ENCODE measurements around the gene VCP. TPM values are rescaled to one million over a fixed set of nuclear protein-coding genes. Genes with fewer than 3 reads are reported as not detected.

VCP gene
- total RNA-seq, 2 donors from 2014 or later, result 150 to 157 TPM

- DNase-seq (ENCODE audit: low spot score), result no peak
- Histone ChIP-seq H3K27me3 (no peaks in the 10 kb centered on the region), H3K9me3 (no peaks in the 10 kb centered on the region), H3K27ac (peak overlapping the region; percentile 100), H3K36me3 (peaks cover 4% of the 10 kb centered on the region), H3K4me1 (peaks cover 0 to 39% of the 10 kb centered on the region in 2 donors), H3K4me3 (no peak overlapping the region)
- no peak for TF ChIP-seq CTCF (IDR thresholded peaks at IDR 0.05)
These were observed 821 bp upstream of the VCP start for GRCh38 chr9:35073279-35073612.

GRCh38 chr9:35071814-35072460 lies 488 bp downstream of the VCP start:
- peak overlapping the region; percentile 99 to 100 for H3K4me3 ChIP-seq
- peak overlapping the region; percentile 100 for H3K27ac ChIP-seq
- H3K27me3 ChIP-seq, result no peaks in the 10 kb centered on the region
- peaks cover 0 to 43% of the 10 kb centered on the region in 2 donors for H3K4me1 ChIP-seq
- peaks cover 17% of the 10 kb centered on the region for H3K36me3 ChIP-seq
- TF ChIP-seq CTCF (IDR thresholded peaks at IDR 0.05), result peak in 1 of 2 donors; percentile 60
- peak; percentile 89 for DNase-seq (ENCODE audit: low spot score)
- no peaks in the 10 kb centered on the region for H3K9me3 ChIP-seq

- H3K4me1 ChIP-seq, result peaks cover 0 to 43% of the 10 kb centered on the region in 2 donors
- H3K36me3 ChIP-seq, result peaks cover 25% of the 10 kb centered on the region
- peak overlapping the region; percentile 100 for H3K27ac ChIP-seq
- no peaks in the 10 kb centered on the region for H3K27me3 ChIP-seq
- no peak for DNase-seq (ENCODE audit: low spot score)
- TF ChIP-seq CTCF (IDR thresholded peaks at IDR 0.05), result no peak
- peak overlapping the region; percentile 99 to 100 for H3K4me3 ChIP-seq
- H3K9me3 ChIP-seq, result no peaks in the 10 kb centered on the region
These were observed 1.3 kb downstream of the VCP start for GRCh38 chr9:35070823-35071813.

GRCh38 chr9:35069020-35069419 lies 3.4 kb downstream of the VCP start:
- no peak for TF ChIP-seq CTCF (IDR thresholded peaks at IDR 0.05)
- H3K4me3 ChIP-seq, result no peak overlapping the region
- no peak for DNase-seq (ENCODE audit: low spot score)
- no peaks in the 10 kb centered on the region for H3K9me3 ChIP-seq
- no peaks in the 10 kb centered on the region for H3K27me3 ChIP-seq
- peak overlapping the region in 1 of 2 donors; percentile 24 for H3K27ac ChIP-seq
- H3K4me1 ChIP-seq, result peaks cover 0 to 43% of the 10 kb centered on the region in 2 donors
- peaks cover 46% of the 10 kb centered on the region for H3K36me3 ChIP-seq

GRCh38 chr9:35067056-35067455 lies 5.4 kb downstream of the VCP start:
- H3K27me3 ChIP-seq, result no peaks in the 10 kb centered on the region
- H3K4me3 ChIP-seq, result no peak overlapping the region
- H3K27ac ChIP-seq, result no peak overlapping the region
- peaks cover 0 to 35% of the 10 kb centered on the region in 2 donors for H3K4me1 ChIP-seq
- DNase-seq (ENCODE audit: low spot score), result no peak
- no peaks in the 10 kb centered on the region for H3K9me3 ChIP-seq
- no peak for TF ChIP-seq CTCF (IDR thresholded peaks at IDR 0.05)
- peaks cover 66% of the 10 kb centered on the region for H3K36me3 ChIP-seq
